ENCODE results near the gene SLC4A2. TPM values are rescaled to one million over a fixed set of nuclear protein-coding genes. Genes with fewer than 3 reads are reported as not detected.

Gene SLC4A2
- total and polyA plus RNA-seq, 2 of the 8 experiments (the other 6 are each of a cell fraction or from before 2014, with no cell fraction given) = 72.6 to 147 TPM

DNA sequence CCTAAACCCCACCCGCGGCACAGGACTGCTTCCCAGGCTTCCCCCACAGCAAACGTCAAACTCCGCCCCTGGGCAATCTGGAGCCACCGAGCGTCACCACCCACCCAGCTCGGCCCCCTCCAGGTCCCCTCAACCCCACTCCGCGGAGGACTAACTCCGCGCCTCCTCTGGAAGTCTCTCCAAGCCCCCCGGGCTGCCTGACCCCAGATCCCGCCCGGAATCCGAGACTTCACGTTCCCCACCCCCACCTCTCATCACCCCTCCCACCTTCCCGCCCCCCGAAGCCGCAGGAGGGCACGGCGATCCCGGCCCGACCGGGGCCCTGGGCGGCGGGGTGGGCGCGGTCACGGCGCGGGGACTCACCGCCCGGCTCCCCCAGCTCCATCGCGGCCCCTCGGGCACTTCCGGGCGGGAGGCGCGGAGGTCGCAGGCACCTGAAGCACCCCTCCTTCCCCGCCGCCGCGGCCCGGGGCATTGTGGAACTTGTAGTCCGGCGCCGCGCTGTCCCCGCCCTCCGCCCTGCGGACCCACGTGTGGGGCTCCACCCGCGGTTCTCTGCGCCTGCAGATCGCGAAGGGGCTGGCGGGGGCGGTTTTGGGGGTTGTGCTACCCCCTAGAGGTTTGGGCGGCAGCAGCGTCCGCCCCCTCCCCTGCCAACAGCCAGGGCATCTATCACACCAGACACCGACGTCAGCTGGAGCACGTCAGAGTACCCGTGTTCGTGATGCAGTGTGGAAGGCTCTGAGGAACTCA lies 23.9 kb downstream of the SLC4A2 start, which contains the start of gene TMUB1 (continued):
- TF ChIP-seq, protein P1, sequence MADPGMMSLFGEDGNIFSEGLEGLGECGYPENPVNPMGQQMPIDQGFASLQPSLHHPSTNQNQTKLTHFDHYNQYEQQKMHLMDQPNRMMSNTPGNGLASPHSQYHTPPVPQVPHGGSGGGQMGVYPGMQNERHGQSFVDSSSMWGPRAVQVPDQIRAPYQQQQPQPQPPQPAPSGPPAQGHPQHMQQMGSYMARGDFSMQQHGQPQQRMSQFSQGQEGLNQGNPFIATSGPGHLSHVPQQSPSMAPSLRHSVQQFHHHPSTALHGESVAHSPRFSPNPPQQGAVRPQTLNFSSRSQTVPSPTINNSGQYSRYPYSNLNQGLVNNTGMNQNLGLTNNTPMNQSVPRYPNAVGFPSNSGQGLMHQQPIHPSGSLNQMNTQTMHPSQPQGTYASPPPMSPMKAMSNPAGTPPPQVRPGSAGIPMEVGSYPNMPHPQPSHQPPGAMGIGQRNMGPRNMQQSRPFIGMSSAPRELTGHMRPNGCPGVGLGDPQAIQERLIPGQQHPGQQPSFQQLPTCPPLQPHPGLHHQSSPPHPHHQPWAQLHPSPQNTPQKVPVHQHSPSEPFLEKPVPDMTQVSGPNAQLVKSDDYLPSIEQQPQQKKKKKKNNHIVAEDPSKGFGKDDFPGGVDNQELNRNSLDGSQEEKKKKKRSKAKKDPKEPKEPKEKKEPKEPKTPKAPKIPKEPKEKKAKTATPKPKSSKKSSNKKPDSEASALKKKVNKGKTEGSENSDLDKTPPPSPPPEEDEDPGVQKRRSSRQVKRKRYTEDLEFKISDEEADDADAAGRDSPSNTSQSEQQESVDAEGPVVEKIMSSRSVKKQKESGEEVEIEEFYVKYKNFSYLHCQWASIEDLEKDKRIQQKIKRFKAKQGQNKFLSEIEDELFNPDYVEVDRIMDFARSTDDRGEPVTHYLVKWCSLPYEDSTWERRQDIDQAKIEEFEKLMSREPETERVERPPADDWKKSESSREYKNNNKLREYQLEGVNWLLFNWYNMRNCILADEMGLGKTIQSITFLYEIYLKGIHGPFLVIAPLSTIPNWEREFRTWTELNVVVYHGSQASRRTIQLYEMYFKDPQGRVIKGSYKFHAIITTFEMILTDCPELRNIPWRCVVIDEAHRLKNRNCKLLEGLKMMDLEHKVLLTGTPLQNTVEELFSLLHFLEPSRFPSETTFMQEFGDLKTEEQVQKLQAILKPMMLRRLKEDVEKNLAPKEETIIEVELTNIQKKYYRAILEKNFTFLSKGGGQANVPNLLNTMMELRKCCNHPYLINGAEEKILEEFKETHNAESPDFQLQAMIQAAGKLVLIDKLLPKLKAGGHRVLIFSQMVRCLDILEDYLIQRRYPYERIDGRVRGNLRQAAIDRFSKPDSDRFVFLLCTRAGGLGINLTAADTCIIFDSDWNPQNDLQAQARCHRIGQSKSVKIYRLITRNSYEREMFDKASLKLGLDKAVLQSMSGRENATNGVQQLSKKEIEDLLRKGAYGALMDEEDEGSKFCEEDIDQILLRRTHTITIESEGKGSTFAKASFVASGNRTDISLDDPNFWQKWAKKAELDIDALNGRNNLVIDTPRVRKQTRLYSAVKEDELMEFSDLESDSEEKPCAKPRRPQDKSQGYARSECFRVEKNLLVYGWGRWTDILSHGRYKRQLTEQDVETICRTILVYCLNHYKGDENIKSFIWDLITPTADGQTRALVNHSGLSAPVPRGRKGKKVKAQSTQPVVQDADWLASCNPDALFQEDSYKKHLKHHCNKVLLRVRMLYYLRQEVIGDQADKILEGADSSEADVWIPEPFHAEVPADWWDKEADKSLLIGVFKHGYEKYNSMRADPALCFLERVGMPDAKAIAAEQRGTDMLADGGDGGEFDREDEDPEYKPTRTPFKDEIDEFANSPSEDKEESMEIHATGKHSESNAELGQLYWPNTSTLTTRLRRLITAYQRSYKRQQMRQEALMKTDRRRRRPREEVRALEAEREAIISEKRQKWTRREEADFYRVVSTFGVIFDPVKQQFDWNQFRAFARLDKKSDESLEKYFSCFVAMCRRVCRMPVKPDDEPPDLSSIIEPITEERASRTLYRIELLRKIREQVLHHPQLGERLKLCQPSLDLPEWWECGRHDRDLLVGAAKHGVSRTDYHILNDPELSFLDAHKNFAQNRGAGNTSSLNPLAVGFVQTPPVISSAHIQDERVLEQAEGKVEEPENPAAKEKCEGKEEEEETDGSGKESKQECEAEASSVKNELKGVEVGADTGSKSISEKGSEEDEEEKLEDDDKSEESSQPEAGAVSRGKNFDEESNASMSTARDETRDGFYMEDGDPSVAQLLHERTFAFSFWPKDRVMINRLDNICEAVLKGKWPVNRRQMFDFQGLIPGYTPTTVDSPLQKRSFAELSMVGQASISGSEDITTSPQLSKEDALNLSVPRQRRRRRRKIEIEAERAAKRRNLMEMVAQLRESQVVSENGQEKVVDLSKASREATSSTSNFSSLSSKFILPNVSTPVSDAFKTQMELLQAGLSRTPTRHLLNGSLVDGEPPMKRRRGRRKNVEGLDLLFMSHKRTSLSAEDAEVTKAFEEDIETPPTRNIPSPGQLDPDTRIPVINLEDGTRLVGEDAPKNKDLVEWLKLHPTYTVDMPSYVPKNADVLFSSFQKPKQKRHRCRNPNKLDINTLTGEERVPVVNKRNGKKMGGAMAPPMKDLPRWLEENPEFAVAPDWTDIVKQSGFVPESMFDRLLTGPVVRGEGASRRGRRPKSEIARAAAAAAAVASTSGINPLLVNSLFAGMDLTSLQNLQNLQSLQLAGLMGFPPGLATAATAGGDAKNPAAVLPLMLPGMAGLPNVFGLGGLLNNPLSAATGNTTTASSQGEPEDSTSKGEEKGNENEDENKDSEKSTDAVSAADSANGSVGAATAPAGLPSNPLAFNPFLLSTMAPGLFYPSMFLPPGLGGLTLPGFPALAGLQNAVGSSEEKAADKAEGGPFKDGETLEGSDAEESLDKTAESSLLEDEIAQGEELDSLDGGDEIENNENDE (IDR thresholded peaks at IDR 0.05; ENCODE audit: insufficient replicate concordance, low read length) = no peak
- peak; percentile 32; the same call in 1 of the 2 replicates for TF ChIP-seq GABPA (IDR thresholded peaks at IDR 0.05; ENCODE audit: borderline replicate concordance, insufficient read depth, low read length)
- TF ChIP-seq PHF8 (conservative IDR thresholded peaks at IDR 0.05; ENCODE audit: low read depth, low read length) = peak; percentile 49; the same call in 1 of the 2 replicates
- TF ChIP-seq SIRT6 (IDR thresholded peaks at IDR 0.05; ENCODE audit: low read length) = no peak
- no peak for TF ChIP-seq EP300 (IDR thresholded peaks at IDR 0.05; ENCODE audit: borderline replicate concordance in 1 of 2, low read depth in 2 of 2, low read length in 2 of 2)

All from H1 (cell line).